Cardiac fibroblast (primary cell): ENCODE measurements around the gene LPP.

ENCODE experiments used
- DNase-seq, 2 donors: peaks; one replicate each; pipeline versions ENCODE4 v3.0.0 to v3.0.0-alpha.2; 2010; ENCODE audit warnings: low read depth in 2 of 2
- H3K4me3 ChIP-seq, 2 donors: replicated peaks in 1 of 2; 1 replicate in 1 of 2; 2 replicates in 1 of 2; pipeline ENCODE4 v1.5.1; 2011; ENCODE audit warnings: low read depth in 2 of 2, low read length in 2 of 2, mild to moderate bottlenecking in 2 of 2, moderate library complexity in 1 of 2
- CTCF ChIP-seq: IDR thresholded peaks from one replicate; pipeline ENCODE4 v1.5.1; 2011; ENCODE audit warnings: low read depth, mild to moderate bottlenecking, low read length, inconsistent platforms

LPP gene

DNA sequence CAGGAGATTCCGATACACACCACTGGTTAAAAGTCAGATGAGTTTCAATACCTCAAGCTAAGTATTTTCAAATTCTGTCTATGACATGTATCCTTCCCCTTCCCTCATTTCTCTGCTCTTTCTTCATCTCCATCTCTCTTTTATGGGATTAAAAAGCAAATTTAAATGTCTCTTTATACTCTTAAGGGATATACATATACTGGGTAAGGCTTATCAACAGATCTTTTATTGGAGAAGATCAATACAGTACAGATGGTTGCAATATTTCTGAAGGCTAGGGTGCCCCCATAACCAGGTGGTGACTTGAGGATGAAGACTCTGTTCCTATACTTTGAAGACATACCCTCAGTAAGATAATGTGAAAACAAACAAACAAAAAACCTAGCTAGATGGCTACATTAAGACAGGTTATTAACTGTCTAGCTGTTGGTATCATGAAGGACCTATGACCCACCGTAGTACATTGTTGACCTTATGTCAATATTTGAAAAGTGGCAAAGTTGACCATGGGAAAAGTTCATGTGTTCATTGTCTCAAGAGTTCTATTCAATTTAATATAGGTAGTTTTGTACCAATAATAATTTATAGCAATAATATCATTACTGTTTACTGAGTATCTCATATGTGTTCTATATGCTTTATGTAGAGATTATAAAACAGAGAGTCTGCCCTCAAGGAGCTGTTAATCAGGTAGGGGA is 319.8 kb downstream of the LPP start:
- no peak overlapping the region for H3K4me3 ChIP-seq
- no peak for TF ChIP-seq CTCF
- DNase-seq: no peak

- DNase-seq: peak in 1 of 2 donors; percentile 34
- H3K4me3 ChIP-seq: no peak overlapping the region
- no peak for TF ChIP-seq CTCF
Observed at GRCh38 chr3:188476935-188477334, 323.0 kb downstream of the LPP start.

DNA sequence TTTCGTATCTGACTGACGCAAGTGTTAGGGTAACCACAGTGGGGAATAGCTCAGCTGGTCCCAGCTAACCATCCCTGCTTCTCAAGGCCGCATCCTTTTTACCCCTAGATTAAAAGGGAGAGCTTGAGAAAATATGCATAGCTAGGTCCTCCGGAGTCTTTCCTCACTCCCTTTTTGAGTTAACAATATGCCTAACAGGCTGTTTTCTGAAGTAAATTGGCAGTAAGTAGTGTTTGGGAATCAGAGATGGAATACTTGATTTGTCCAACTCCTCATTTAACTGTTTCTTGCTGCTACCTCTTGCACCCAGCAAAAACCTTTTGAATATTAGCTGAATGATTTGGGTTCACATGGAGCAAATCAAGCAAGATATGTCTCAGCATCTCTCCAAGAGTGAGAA is 326.1 kb downstream of the LPP start:
- H3K4me3 ChIP-seq: no peak overlapping the region
- no peak for DNase-seq
- no peak for TF ChIP-seq CTCF

GRCh38 chr3:188482929-188483328 is 329.0 kb downstream of the LPP start:
- H3K4me3 ChIP-seq: no peak overlapping the region
- no peak for DNase-seq
- no peak for TF ChIP-seq CTCF

GRCh38 chr3:188486126-188486525 is 332.2 kb downstream of the LPP start:
- DNase-seq: peak in 1 of 2 donors; percentile 85
- no peak overlapping the region for H3K4me3 ChIP-seq
- no peak for TF ChIP-seq CTCF

DNA sequence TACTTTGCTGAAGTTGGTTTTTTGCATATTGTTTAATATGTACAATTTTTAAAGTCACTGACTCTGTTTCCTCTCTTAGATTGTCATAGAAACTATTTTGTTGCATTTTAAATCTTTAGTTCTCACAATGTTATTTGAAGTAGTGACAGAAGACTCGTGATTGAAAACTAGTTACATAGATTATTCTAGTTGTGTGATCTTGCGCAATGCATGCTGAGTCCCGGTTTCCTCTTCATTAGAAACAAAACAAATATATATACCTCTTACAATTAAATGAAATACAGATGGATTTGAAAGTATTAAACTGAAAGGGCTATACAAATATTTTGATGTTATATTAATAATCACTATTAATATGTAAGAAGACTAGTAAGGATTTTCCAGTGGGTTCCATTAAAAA is 333.0 kb downstream of the LPP start:
- no peak for DNase-seq
- no peak overlapping the region for H3K4me3 ChIP-seq
- no peak for TF ChIP-seq CTCF

GRCh38 chr3:188487652-188488051 is 333.7 kb downstream of the LPP start:
- H3K4me3 ChIP-seq: no peak overlapping the region
- DNase-seq: no peak
- no peak for TF ChIP-seq CTCF
